ENCODE results near the gene HPCAL1. TPM values are rescaled to one million over a fixed set of nuclear protein-coding genes. Genes with fewer than 3 reads are reported as not detected.

The HPCAL1 gene
- total RNA-seq, 1 donor from 2014 or later = 3.7 TPM

DNA sequence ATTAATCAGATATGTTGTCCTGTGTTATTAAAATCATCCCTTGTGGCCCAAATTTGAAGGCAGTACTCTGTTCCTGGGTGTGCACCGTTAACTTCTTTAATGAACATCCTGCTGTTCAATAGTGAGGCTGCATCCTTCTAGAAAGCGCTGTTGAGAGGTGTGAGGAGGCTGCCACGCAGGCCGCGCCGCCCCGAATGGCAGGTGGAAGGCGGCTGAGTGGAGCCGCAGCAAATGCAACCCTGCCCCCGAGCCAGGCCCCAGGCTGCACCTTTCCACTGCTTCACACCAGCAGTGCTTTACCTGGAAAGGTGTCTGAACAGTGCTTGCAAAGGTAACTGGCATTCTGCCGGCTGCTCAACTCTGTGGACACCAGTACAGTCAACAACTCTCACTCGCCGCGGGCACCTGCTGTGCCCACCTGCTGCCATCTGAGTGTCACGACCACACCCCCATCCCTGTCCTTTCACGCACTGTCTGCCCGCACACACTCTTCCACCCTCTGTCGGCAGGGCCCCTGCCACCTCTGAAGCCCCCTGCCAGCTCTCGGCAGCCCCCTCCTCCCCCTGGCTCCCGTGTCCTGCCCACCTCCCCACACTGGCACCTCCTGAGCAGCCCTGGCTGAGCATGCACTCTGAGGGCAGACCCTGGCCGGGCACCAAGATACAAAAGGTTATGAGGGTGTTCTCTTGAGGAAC, 74.5 kb downstream of the HPCAL1 start:
- Histone ChIP-seq H2AFZ (replicated peaks) (no peak overlapping the region), H4K20me1 (ENCODE audit: low read depth) (no peaks in the 10 kb centered on the region), H3K9ac (no peak overlapping the region), H3K4me3 (no peak overlapping the region), H3K9me3 (ENCODE audit: low read depth) (no peaks in the 10 kb centered on the region), H3K4me1 (peaks cover 16% of the 10 kb centered on the region), H3F3A (ENCODE audit: low read depth) (no peaks in the 10 kb centered on the region), H3K27ac (no peak overlapping the region), H3K4me2 (no peak overlapping the region), H3K79me2 (ENCODE audit: low read depth) (no peaks in the 10 kb centered on the region), H3K27me3 (no peaks in the 10 kb centered on the region), H3K36me3 (no peaks in the 10 kb centered on the region)
- Mint-ChIP-seq H3K27ac (peak overlapping the region; percentile 8), H3K4me1 (peaks cover 65% of the 10 kb centered on the region), H3K36me3 (no peaks in the 10 kb centered on the region), H3K9me3 (no peaks in the 10 kb centered on the region), H3K27me3 (ENCODE audit: insufficient read depth, low read depth) (peaks cover 3% of the 10 kb centered on the region), H3K4me3 (no peak overlapping the region)
- TF ChIP-seq, protein P1, sequence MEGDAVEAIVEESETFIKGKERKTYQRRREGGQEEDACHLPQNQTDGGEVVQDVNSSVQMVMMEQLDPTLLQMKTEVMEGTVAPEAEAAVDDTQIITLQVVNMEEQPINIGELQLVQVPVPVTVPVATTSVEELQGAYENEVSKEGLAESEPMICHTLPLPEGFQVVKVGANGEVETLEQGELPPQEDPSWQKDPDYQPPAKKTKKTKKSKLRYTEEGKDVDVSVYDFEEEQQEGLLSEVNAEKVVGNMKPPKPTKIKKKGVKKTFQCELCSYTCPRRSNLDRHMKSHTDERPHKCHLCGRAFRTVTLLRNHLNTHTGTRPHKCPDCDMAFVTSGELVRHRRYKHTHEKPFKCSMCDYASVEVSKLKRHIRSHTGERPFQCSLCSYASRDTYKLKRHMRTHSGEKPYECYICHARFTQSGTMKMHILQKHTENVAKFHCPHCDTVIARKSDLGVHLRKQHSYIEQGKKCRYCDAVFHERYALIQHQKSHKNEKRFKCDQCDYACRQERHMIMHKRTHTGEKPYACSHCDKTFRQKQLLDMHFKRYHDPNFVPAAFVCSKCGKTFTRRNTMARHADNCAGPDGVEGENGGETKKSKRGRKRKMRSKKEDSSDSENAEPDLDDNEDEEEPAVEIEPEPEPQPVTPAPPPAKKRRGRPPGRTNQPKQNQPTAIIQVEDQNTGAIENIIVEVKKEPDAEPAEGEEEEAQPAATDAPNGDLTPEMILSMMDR (IDR thresholded peaks at IDR 0.05) = no peak
- TF ChIP-seq EZH2phosphoT487 (IDR thresholded peaks at IDR 0.05) (no peak), EZH2 (IDR thresholded peaks at IDR 0.05) (no peak)
- DNase-seq (ENCODE audit: low spot score) = no peak

DNA sequence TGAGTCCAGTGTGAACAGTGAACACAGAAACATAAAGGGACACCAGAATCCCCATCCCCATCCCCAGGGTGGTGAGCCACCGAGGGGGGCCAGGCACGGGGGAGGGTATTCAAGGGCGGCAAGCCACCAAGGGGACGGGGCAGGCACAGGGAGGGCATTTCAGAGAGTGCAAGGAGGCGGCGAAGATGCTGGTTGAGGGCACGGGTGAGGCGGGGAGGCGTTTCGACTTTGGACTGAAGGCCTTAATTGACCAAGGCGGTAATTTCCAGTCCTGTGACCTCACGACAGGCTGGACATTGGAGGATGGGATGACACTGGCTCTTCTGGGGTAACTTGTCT, 75.0 kb downstream of the HPCAL1 start:
- no peak overlapping the region for H3K27ac ChIP-seq
- H3K4me3 ChIP-seq = no peak overlapping the region
- Mint-ChIP-seq H3K36me3 (no peaks in the 10 kb centered on the region), H3K9me3 (no peaks in the 10 kb centered on the region), H3K27me3 (ENCODE audit: insufficient read depth, low read depth) (peaks cover 3% of the 10 kb centered on the region), H3K4me3 (no peak overlapping the region), H3K4me1 (peaks cover 64% of the 10 kb centered on the region), H3K27ac (peak overlapping the region; percentile 8)
- no peaks in the 10 kb centered on the region for H3F3A ChIP-seq (ENCODE audit: low read depth)
- peaks cover 19% of the 10 kb centered on the region for H3K4me1 ChIP-seq
- no peaks in the 10 kb centered on the region for H3K9me3 ChIP-seq (ENCODE audit: low read depth)
- H3K4me2 ChIP-seq = no peak overlapping the region
- no peaks in the 10 kb centered on the region for H4K20me1 ChIP-seq (ENCODE audit: low read depth)
- DNase-seq (ENCODE audit: low spot score) = no peak
- no peak overlapping the region for H3K9ac ChIP-seq
- H3K36me3 ChIP-seq = no peaks in the 10 kb centered on the region
- TF ChIP-seq, protein P1 (IDR thresholded peaks at IDR 0.05) = no peak
- TF ChIP-seq EZH2phosphoT487 (IDR thresholded peaks at IDR 0.05) (no peak), EZH2 (IDR thresholded peaks at IDR 0.05) (no peak)
- no peak overlapping the region for H2AFZ ChIP-seq (replicated peaks)
- H3K27me3 ChIP-seq = no peaks in the 10 kb centered on the region
- H3K79me2 ChIP-seq (ENCODE audit: low read depth) = no peaks in the 10 kb centered on the region

DNA sequence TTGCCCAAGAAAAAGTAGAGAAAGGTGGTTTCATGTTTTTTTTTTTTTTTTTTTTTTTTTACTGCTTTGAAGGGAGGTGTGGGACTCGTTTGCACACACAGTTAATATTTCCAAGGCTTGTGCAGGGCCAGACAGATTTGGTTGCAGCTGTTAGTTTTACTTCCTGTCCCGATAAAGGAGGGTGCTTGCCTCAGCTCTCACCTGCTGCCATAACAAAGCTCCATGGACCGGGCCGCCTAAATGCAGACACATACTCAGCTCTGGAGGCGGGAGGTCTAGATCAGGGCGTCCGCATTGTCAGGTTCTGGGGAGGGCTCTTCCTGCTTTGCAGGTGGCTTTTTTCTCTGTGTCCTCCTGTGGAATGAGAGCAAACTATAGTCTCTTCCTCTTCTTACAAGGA, 75.5 kb downstream of the HPCAL1 start:
- no peaks in the 10 kb centered on the region for H4K20me1 ChIP-seq (ENCODE audit: low read depth)
- DNase-seq (ENCODE audit: low spot score) = no peak
- peak overlapping the region; percentile 8 for H3K27ac Mint-ChIP-seq

More for the DNA sequence above, 75.5 kb downstream of the HPCAL1 start:
- H3K9me3 ChIP-seq (ENCODE audit: low read depth) = no peaks in the 10 kb centered on the region
- no peaks in the 10 kb centered on the region for H3F3A ChIP-seq (ENCODE audit: low read depth)
- no peak overlapping the region for H3K9ac ChIP-seq
- Mint-ChIP-seq H3K4me3 (no peak overlapping the region), H3K36me3 (no peaks in the 10 kb centered on the region), H3K9me3 (no peaks in the 10 kb centered on the region), H3K4me1 (peaks cover 60% of the 10 kb centered on the region), H3K27me3 (ENCODE audit: insufficient read depth, low read depth) (peaks cover 3% of the 10 kb centered on the region)
- H3K4me1 ChIP-seq = peaks cover 19% of the 10 kb centered on the region
- no peak overlapping the region for H2AFZ ChIP-seq (replicated peaks)
- TF ChIP-seq EZH2 (IDR thresholded peaks at IDR 0.05) (no peak), EZH2phosphoT487 (IDR thresholded peaks at IDR 0.05) (no peak)
- TF ChIP-seq, protein P1 (IDR thresholded peaks at IDR 0.05) = no peak
- no peaks in the 10 kb centered on the region for H3K27me3 ChIP-seq
- no peak overlapping the region for H3K4me3 ChIP-seq
- no peak overlapping the region for H3K4me2 ChIP-seq
- no peak overlapping the region for H3K27ac ChIP-seq
- no peaks in the 10 kb centered on the region for H3K36me3 ChIP-seq
- H3K79me2 ChIP-seq (ENCODE audit: low read depth) = no peaks in the 10 kb centered on the region

All from neural progenitor cell (in vitro differentiated cells).